Suprapubic skin (tissue), 3 donors: Measurements from ENCODE around the gene STYXL2.

Experiments used
- POLR2A ChIP-seq, 2 donors: fragments of 450-650 bp; IDR thresholded peaks; one replicate each; pipeline ENCODE4 v1.6.1; 2017; ENCODE audit warnings: antibody characterized with exemption in 2 of 2, mild to moderate bottlenecking in 2 of 2, moderate library complexity in 2 of 2
- TF ChIP-seq, protein P1 (sequence below), 2 donors: fragments of 200-600 bp in 1 of 2; fragments of 450-650 bp in 1 of 2; sonication (generic) in 1 of 2; IDR thresholded peaks; one replicate each; pipeline ENCODE4 v1.5.1; 2016 to 2019; ENCODE audit warnings: antibody characterized with exemption in 2 of 2, mild to moderate bottlenecking in 1 of 2, moderate library complexity in 1 of 2

- TF ChIP-seq, protein P1, sequence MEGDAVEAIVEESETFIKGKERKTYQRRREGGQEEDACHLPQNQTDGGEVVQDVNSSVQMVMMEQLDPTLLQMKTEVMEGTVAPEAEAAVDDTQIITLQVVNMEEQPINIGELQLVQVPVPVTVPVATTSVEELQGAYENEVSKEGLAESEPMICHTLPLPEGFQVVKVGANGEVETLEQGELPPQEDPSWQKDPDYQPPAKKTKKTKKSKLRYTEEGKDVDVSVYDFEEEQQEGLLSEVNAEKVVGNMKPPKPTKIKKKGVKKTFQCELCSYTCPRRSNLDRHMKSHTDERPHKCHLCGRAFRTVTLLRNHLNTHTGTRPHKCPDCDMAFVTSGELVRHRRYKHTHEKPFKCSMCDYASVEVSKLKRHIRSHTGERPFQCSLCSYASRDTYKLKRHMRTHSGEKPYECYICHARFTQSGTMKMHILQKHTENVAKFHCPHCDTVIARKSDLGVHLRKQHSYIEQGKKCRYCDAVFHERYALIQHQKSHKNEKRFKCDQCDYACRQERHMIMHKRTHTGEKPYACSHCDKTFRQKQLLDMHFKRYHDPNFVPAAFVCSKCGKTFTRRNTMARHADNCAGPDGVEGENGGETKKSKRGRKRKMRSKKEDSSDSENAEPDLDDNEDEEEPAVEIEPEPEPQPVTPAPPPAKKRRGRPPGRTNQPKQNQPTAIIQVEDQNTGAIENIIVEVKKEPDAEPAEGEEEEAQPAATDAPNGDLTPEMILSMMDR (IDR thresholded peaks at IDR 0.05) = no peak
- TF ChIP-seq POLR2A (IDR thresholded peaks at IDR 0.05) = no peak
Measured at GRCh38 chr1:167104256-167104633, 10.4 kb downstream of the STYXL2 start.
